WERI-Rb-1 (cell line): ENCODE results near the gene KLHL30.

Experiments used
- DNase-seq: peaks from one replicate; pipeline ENCODE4 v3.0.0-alpha.2; 2020
- H3K27ac ChIP-seq: fragments of 250-450 bp; sonication (Bioruptor Pico); 2 replicates; pipeline ENCODE4 v1.5.1; 2020; ENCODE audit warnings: mild to moderate bottlenecking, moderate library complexity
- H3K27me3 ChIP-seq: fragments of 250-450 bp; sonication (Bioruptor Pico); 2 replicates; pipeline ENCODE4 v1.5.1; 2021; ENCODE audit warnings: mild to moderate bottlenecking, low read depth, moderate library complexity; ENCODE audit not compliant: insufficient read depth, severe bottlenecking
- H3K36me3 ChIP-seq: fragments of 250-450 bp; sonication (Bioruptor Pico); 2 replicates; pipeline ENCODE4 v1.5.1; 2020; ENCODE audit warnings: mild to moderate bottlenecking, moderate library complexity
- H3K4me3 ChIP-seq: 2 replicates; pipeline ENCODE4 v1.5.1; 2011; ENCODE audit warnings: low read depth, mild to moderate bottlenecking, control low read depth, low read length
- H3K9me3 ChIP-seq: fragments of 250-450 bp; sonication (Bioruptor Pico); 2 replicates; pipeline ENCODE4 v1.5.1; 2021; ENCODE audit warnings: mild to moderate bottlenecking, moderate library complexity; ENCODE audit not compliant: severe bottlenecking
- TF ChIP-seq, protein P1 (sequence below): IDR thresholded peaks from 2 replicates; pipeline ENCODE4 v1.5.1; 2011; ENCODE audit warnings: low read depth, mild to moderate bottlenecking, control low read depth, inconsistent platforms, low read length

KLHL30 gene

DNA sequence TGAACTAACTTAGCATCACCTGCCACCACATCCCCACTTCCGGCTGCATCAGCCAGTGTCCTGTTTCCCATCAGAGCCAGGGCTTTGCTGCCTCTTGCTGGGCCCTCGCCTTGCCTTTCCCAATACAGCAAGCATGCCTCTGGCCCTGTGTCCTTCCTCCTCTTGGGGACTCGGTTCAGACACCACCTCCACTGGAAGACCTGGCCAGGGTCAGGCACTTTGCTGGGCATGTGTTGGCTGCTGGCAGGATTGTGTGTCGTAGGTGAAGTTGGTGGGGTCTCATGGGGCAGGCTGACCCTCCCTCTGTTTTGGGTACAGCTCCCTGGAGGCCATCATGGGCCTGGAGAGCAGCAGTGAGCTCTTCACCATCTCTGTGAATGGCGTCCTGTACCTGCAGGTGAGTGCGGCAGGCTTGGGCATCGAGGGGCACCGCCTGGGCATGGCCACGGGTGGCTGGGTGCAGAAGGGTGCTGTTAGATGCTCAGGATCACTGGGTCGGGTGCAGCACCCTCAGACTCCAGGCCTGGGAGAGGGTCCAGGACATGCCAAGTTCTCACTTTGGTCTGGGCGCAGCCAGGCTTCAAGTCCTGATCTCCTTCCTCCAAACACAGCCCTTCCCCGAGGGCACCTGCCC lies 26.9 kb downstream of the KLHL30 start:
- TF ChIP-seq, protein P1, sequence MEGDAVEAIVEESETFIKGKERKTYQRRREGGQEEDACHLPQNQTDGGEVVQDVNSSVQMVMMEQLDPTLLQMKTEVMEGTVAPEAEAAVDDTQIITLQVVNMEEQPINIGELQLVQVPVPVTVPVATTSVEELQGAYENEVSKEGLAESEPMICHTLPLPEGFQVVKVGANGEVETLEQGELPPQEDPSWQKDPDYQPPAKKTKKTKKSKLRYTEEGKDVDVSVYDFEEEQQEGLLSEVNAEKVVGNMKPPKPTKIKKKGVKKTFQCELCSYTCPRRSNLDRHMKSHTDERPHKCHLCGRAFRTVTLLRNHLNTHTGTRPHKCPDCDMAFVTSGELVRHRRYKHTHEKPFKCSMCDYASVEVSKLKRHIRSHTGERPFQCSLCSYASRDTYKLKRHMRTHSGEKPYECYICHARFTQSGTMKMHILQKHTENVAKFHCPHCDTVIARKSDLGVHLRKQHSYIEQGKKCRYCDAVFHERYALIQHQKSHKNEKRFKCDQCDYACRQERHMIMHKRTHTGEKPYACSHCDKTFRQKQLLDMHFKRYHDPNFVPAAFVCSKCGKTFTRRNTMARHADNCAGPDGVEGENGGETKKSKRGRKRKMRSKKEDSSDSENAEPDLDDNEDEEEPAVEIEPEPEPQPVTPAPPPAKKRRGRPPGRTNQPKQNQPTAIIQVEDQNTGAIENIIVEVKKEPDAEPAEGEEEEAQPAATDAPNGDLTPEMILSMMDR: no peak
- no peak for DNase-seq
- Histone ChIP-seq H3K4me3 (no peak overlapping the region), H3K9me3 (no peaks in the 10 kb centered on the region), H3K27me3 (no peaks in the 10 kb centered on the region), H3K36me3 (peaks cover 29% of the 10 kb centered on the region), H3K27ac (no peak overlapping the region)

DNA sequence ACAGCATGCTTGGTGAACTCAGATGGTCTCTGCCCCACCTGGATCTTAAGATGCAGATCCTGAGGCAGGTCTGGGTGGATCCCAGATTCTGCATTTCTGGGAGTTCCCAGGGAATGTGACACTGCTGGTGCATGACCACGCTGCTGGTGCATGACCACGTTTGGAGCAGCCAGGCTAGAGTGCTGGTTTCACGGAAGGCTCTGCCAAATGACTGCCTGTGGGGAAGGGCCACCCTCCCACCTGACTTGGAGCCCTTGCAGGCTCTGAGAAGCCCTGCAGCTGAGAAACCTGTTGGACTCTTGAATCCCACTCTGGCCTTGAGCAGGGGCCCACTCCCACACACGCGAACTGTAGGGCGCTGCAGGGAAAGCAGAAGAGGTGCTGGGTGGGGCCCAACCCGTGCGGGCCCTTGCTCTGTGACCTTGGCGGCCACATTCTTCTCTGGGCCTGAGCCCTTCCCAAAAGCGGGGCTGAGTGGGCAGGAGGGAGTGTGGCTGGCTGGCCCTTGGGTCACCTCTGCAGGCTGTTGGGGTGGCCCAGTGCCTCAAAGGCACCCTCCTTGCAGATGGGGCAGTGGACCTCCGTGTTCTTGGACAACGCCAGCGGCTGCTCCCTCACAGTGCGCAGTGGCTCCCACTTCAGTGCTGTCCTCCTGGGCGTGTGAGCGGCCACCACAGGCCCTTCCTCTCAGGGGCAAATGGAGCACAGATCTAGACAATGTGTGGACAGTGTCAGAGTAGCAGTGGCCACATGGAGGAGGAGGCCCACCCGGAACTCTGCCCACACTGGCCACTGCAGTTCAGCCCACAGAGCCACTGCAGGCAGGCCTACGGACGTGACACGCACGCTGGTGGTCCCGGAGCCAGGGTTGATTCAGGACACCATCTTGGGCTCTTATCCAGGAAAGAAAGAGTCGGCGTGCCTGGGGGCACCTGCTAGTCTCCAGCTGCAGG lies 28.2 kb downstream of the KLHL30 start:
- H3K27me3 ChIP-seq: no peaks in the 10 kb centered on the region
- H3K36me3 ChIP-seq: peaks cover 39% of the 10 kb centered on the region

DNA sequence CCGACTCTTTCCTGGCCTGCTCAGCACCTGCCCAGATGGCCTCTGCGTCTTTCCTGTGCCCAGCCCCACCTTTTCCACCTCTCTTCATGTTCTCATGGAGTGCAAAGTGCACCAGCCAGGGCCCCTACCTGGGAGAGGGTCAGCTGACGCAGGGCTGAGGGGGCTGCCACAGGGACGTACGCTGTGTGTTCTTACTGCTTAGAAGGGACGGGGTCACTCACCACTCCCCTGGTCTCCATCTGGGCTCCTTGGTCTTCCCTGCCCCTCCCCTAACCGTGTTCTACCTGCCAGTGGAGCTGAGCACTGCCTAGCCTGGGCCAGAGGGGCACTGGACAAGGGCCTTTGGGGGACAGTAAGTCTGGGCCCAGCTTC lies 28.9 kb downstream of the KLHL30 start:
- no peak overlapping the region for H3K27ac ChIP-seq

More for the DNA sequence above, 28.2 kb downstream of the KLHL30 start:
- no peak overlapping the region for H3K4me3 ChIP-seq
- TF ChIP-seq, protein P1: no peak
- DNase-seq: no peak
- no peaks in the 10 kb centered on the region for H3K9me3 ChIP-seq
- H3K27ac ChIP-seq: no peak overlapping the region

DNA sequence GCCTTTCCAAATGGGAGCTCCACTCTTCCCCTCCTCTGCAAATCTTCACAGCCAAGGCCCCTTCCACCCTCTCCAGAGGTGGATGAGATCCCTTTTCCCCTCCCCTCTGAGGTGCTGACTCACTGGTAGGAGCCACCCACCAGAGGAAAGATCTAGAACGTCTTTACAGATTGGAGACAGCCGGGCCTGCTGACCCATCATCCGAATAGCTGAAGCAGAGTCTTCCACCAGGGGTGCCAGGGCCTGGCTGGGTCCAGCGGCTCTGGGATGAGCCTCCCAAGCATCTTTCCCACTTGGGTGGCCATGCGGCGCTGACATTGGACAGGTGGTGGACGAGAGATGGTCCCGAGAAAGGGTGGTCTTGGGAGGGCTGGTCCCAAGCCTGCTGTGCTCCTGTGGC lies 29.3 kb downstream of the KLHL30 start:
- H3K4me3 ChIP-seq: no peak overlapping the region
- TF ChIP-seq, protein P1: no peak
- H3K27ac ChIP-seq: no peak overlapping the region; the same call in 1 of the 2 replicates
- H3K36me3 ChIP-seq: peaks cover 50% of the 10 kb centered on the region
- H3K9me3 ChIP-seq: no peaks in the 10 kb centered on the region
- DNase-seq: no peak
- no peaks in the 10 kb centered on the region for H3K27me3 ChIP-seq

More for the DNA sequence above, 28.9 kb downstream of the KLHL30 start:
- no peak for DNase-seq
- Histone ChIP-seq H3K4me3 (no peak overlapping the region), H3K9me3 (no peaks in the 10 kb centered on the region), H3K27me3 (no peaks in the 10 kb centered on the region), H3K36me3 (peaks cover 45% of the 10 kb centered on the region)
- TF ChIP-seq, protein P1: no peak

DNA sequence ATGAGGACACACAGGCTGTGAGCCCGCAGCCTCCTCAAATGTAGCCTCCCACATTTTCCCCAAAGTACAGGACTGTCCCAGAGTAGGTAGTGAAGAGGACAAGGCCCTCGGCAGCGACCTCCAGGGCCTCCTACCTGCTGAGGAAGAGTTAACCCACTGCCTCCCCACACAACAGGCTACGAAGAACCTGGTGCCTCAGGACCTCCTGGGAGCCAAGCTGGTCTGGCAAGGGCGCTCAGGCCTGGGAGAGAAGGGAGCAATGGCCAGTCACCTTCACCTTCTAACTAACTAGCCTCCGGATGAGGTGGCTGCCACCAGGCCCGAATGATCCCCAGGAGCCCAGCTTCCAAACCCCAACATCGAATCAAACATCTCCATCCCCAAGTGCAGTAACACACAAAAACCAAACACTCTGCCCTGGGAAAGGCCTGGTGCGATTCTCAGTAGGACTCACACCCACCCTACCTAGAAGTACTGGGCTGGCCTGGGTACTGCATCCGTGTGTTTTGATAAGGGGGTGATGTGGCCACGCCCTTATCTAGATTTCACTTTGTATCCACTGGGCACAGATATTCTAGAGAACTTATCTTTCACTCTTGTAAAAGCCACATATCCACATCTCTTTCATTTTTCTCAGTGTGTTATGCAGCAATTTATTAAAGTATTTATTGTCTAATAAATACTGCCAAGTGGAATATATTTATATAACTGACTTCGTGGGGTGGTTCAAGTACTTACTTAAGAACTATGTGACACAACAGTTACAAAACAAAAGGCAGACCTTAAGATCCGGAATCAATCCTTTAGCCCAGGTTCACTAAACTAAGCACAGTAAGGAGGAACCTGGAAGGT lies 30.0 kb downstream of the KLHL30 start:
- Histone ChIP-seq H3K27me3 (no peaks in the 10 kb centered on the region), H3K27ac (no peak overlapping the region), H3K4me3 (no peak overlapping the region), H3K36me3 (peaks cover 56% of the 10 kb centered on the region), H3K9me3 (no peaks in the 10 kb centered on the region)
- TF ChIP-seq, protein P1: no peak
- no peak for DNase-seq
